Measurements from ENCODE around the gene SUSD6.

DNA sequence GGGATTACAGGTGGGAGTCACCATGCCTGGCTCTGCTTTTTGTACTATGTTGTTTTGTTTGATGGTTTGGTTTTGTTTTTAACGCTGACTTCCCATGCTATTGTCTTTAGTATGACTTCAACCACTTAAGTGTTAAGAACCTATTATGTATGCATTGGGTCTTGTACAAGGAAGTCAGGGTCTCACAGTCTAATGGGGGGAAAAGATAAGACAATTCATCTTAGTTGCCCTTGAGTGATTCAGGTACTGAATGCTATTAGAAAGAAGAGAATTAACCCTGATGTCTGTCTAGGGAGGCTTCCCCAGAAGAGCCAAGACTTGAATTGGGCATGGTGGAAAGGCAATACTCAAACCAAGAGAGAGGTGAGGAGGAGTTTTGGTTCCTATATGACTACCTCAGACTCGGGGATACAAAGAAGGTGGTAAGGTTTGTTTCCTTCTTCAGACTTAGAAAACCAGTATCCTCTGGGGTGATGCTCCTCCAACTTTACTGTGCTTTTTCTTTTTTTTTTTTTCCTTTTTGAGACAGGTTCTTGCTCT is 64.6 kb downstream of the SUSD6 start:
- no peak for TF ChIP-seq EZH2phosphoT487 (IDR thresholded peaks at IDR 0.05; ENCODE audit: borderline replicate concordance, low read depth, low read length)
- TF ChIP-seq, protein P1, sequence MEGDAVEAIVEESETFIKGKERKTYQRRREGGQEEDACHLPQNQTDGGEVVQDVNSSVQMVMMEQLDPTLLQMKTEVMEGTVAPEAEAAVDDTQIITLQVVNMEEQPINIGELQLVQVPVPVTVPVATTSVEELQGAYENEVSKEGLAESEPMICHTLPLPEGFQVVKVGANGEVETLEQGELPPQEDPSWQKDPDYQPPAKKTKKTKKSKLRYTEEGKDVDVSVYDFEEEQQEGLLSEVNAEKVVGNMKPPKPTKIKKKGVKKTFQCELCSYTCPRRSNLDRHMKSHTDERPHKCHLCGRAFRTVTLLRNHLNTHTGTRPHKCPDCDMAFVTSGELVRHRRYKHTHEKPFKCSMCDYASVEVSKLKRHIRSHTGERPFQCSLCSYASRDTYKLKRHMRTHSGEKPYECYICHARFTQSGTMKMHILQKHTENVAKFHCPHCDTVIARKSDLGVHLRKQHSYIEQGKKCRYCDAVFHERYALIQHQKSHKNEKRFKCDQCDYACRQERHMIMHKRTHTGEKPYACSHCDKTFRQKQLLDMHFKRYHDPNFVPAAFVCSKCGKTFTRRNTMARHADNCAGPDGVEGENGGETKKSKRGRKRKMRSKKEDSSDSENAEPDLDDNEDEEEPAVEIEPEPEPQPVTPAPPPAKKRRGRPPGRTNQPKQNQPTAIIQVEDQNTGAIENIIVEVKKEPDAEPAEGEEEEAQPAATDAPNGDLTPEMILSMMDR (conservative IDR thresholded peaks at IDR 0.05; ENCODE audit: low read length), result no peak
